ENCODE results near the gene OPN1MW.
"Not testable (repeated sequence)": the region's sequence is repeated elsewhere in the genome, so short reads cannot be mapped to it uniquely, and the experiment has no call there.

- not testable (repeated sequence) for TF ChIP-seq CTCF (conservative IDR thresholded peaks at IDR 0.05; ENCODE audit: low read length); EZH2phosphoT487 (IDR thresholded peaks at IDR 0.05; ENCODE audit: borderline replicate concordance, low read depth, low read length)
Measured at GRCh38 chrX:154168384-154168783, 14.0 kb upstream of the OPN1MW start.
